HEK293T (cell line): Measurements from ENCODE around the gene HSPA12A.

ENCODE experiments used
- CTCF ChIA-PET: fragments of 350-600 bp; formaldehyde crosslinking; extraction: SDS; loops from one replicate; lab custom pipeline; 2021; ENCODE audit warnings: antibody characterized with exemption, inconsistent platforms; lab: Yijun Ruan, JAX
- POLR2A ChIA-PET: fragments of 350-600 bp; formaldehyde crosslinking; extraction: SDS; loops from one replicate; lab custom pipeline; 2020; ENCODE audit warnings: antibody characterized with exemption, inconsistent platforms; lab: Yijun Ruan, JAX
- DNase-seq: peaks from one replicate; pipeline ENCODE4 v3.0.0; 2012; ENCODE audit warnings: mixed read lengths; ENCODE audit errors: extremely low spot score
- ARNT ChIP-seq: fragments of 450-650 bp; IDR thresholded peaks from 2 replicates; pipeline ENCODE4 v1.6.1; 2017; ENCODE audit warnings: mild to moderate bottlenecking
- BHLHE40 ChIP-seq: fragments of 450-650 bp; IDR thresholded peaks from 2 replicates; pipeline ENCODE4 v1.6.1; 2016; ENCODE audit warnings: mild to moderate bottlenecking, moderate library complexity, borderline replicate concordance
- CTBP1 ChIP-seq: fragments of 450-650 bp; IDR thresholded peaks from 2 replicates; pipeline ENCODE4 v1.6.1; 2016; ENCODE audit warnings: borderline replicate concordance
- ELF4 ChIP-seq: fragments of 450-650 bp; IDR thresholded peaks from 2 replicates; pipeline ENCODE4 v1.6.1; 2017; ENCODE audit warnings: antibody characterized with exemption
- FOXA1 ChIP-seq: fragments of 450-650 bp; IDR thresholded peaks from 2 replicates; pipeline ENCODE4 v1.6.1; 2016; ENCODE audit warnings: mild to moderate bottlenecking
- FOXK2 ChIP-seq: fragments of 450-650 bp; IDR thresholded peaks from 2 replicates; pipeline ENCODE4 v1.6.1; 2016; ENCODE audit warnings: mild to moderate bottlenecking
- FOXM1 ChIP-seq: fragments of 450-650 bp; IDR thresholded peaks from 2 replicates; pipeline ENCODE4 v1.6.1; 2017; ENCODE audit warnings: mild to moderate bottlenecking, borderline replicate concordance
- HDGF ChIP-seq: fragments of 450-650 bp; IDR thresholded peaks from 2 replicates; pipeline ENCODE4 v1.6.1; 2017; ENCODE audit warnings: antibody characterized with exemption, borderline replicate concordance
- L3MBTL2 ChIP-seq: fragments of 450-650 bp; conservative IDR thresholded peaks from 2 replicates; pipeline ENCODE4 v1.6.1; 2016; ENCODE audit warnings: mild to moderate bottlenecking
- LEF1 ChIP-seq: fragments of 450-650 bp; IDR thresholded peaks from 2 replicates; pipeline ENCODE4 v1.6.1; 2017; ENCODE audit warnings: mild to moderate bottlenecking, borderline replicate concordance
- NFRKB ChIP-seq: fragments of 450-650 bp; IDR thresholded peaks from 2 replicates; pipeline ENCODE4 v1.6.1; 2016; ENCODE audit warnings: mild to moderate bottlenecking, moderate library complexity
- PKNOX1 ChIP-seq: fragments of 450-650 bp; IDR thresholded peaks from 2 replicates; pipeline ENCODE4 v1.6.1; 2016
- SP1 ChIP-seq: fragments of 450-650 bp; IDR thresholded peaks from 2 replicates; pipeline ENCODE4 v1.6.1; 2017
- SUZ12 ChIP-seq: fragments of 450-650 bp; IDR thresholded peaks from 2 replicates; pipeline ENCODE4 v1.6.1; 2016; ENCODE audit warnings: mild to moderate bottlenecking
- TARDBP ChIP-seq: fragments of 450-650 bp; IDR thresholded peaks from 2 replicates; pipeline ENCODE4 v1.6.1; 2016
- ZNF384 ChIP-seq: fragments of 450-650 bp; IDR thresholded peaks from 2 replicates; pipeline ENCODE4 v1.6.1; 2016

The HSPA12A gene

DNA sequence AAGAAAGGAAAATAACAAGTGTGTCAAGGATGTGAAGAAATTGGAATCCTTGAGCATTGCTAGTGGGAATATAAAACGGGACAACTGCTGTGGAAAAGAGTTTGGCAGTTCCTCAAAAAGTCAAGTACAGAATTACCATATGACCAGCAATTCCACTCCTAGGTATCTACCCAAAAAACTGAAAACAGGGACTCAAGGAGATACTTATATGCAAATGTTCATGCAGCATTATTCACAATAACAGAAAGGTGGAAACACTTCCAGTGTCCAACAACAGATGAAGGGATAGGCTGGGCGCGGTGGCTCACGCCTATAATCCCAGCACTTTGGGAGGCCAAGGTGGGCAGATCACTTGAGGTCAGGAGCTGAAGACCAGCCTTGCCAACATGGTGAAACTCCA, 33.5 kb downstream of the HSPA12A start:
- CTCF ChIA-PET: no interaction called here
- no peak for TF ChIP-seq SUZ12
- no peak for TF ChIP-seq LEF1
- no peak for TF ChIP-seq ZNF384
- no peak for TF ChIP-seq CTBP1
- TF ChIP-seq FOXM1: no peak
- no peak for TF ChIP-seq ELF4
- no peak for TF ChIP-seq ARNT
- no peak for TF ChIP-seq FOXA1
- no peak for TF ChIP-seq HDGF
- no peak for TF ChIP-seq TARDBP
- no peak for TF ChIP-seq NFRKB
- POLR2A ChIA-PET: no interaction called here
- no peak for DNase-seq

- ChIA-PET POLR2A (no interaction called here), CTCF (no interaction called here)
- TF ChIP-seq SUZ12 (no peak), ARNT (no peak), TARDBP (no peak), CTBP1 (no peak), BHLHE40 (no peak), LEF1 (no peak), HDGF (no peak), FOXM1 (no peak), FOXK2 (no peak), FOXA1 (no peak), PKNOX1 (no peak), L3MBTL2 (no peak), SP1 (no peak)
- DNase-seq: no peak
Observed at GRCh38 chr10:116708391-116708821, 34.0 kb downstream of the HSPA12A start.

GRCh38 chr10:116707981-116708380, 34.4 kb downstream of the HSPA12A start:
- DNase-seq: no peak
- ChIA-PET CTCF (no interaction called here), POLR2A (no interaction called here)
- TF ChIP-seq CTBP1 (no peak), BHLHE40 (no peak), TARDBP (no peak), PKNOX1 (no peak), FOXM1 (no peak), SUZ12 (no peak)

- ChIA-PET POLR2A (no interaction called here), CTCF (no interaction called here)
- TF ChIP-seq ARNT: no peak
- TF ChIP-seq FOXM1: no peak
- TF ChIP-seq BHLHE40: no peak
- no peak for TF ChIP-seq TARDBP
- TF ChIP-seq PKNOX1: no peak
- TF ChIP-seq NFRKB: no peak
- no peak for TF ChIP-seq ELF4
- no peak for TF ChIP-seq SP1
- TF ChIP-seq HDGF: no peak
- TF ChIP-seq SUZ12: no peak
- TF ChIP-seq FOXK2: no peak
- TF ChIP-seq LEF1: no peak
- TF ChIP-seq ZNF384: no peak
- no peak for TF ChIP-seq L3MBTL2
- TF ChIP-seq FOXA1: no peak
- no peak for TF ChIP-seq CTBP1
- DNase-seq: no peak
Observed at GRCh38 chr10:116706281-116706680, 36.1 kb downstream of the HSPA12A start.

DNA sequence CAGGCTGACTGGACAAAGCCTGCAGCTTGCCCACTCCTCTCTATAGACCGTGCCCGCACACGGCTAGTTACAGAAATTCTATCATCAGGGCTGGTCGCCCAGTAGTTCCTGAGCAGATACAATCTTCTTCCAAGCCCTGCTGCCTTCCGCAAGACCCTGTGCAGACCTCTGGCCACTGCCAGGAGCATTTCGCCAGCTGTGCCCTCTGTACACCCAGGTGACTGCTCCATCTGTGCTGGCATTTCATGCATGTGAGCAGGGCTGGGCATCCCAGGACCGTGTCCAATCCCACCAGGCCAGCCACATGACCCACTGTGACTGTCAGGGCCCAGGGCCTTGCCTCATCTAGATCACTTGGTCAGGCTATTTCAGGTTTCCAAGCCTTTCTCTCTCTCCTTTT, 36.9 kb downstream of the HSPA12A start:
- TF ChIP-seq FOXK2: no peak
- no peak for TF ChIP-seq ELF4
- TF ChIP-seq SUZ12: no peak
- no peak for TF ChIP-seq L3MBTL2
- TF ChIP-seq HDGF: no peak
- TF ChIP-seq FOXM1: no peak
- no peak for TF ChIP-seq LEF1
- TF ChIP-seq BHLHE40: no peak
- no peak for TF ChIP-seq FOXA1
- no peak for TF ChIP-seq PKNOX1
- no peak for TF ChIP-seq TARDBP
- no peak for TF ChIP-seq NFRKB
- no peak for TF ChIP-seq SP1
- no peak for TF ChIP-seq ZNF384
- POLR2A ChIA-PET: no interaction called here
- DNase-seq: no peak
- CTCF ChIA-PET: no interaction called here

- ChIA-PET POLR2A (no interaction called here), CTCF (no interaction called here)
- no peak for TF ChIP-seq FOXM1
- TF ChIP-seq SUZ12: no peak
- TF ChIP-seq FOXA1: no peak
- no peak for DNase-seq
Observed at GRCh38 chr10:116704926-116705325, 37.4 kb downstream of the HSPA12A start.
